ENCODE data around the gene RNU4-1. TPM values are rescaled to one million over a fixed set of nuclear protein-coding genes. Genes with fewer than 3 reads are reported as not detected.

Gene RNU4-1
- total RNA-seq = under 0.01 TPM in 1 of 2 replicates, not detected in the other

GRCh38 chr12:120292661-120293531 is at the start of gene RNU4-1:
Gene RNU4-1 (minus strand): TSS chr12:120293237.

GRCh38 chr12:120327593-120327992 is 34.6 kb upstream of the RNU4-1 start, which contains the start of gene PLA2G1B:
Gene PLA2G1B (minus strand): TSS chr12:120327779. CDS start chr12:120327753, 26 bp downstream.

DNA sequence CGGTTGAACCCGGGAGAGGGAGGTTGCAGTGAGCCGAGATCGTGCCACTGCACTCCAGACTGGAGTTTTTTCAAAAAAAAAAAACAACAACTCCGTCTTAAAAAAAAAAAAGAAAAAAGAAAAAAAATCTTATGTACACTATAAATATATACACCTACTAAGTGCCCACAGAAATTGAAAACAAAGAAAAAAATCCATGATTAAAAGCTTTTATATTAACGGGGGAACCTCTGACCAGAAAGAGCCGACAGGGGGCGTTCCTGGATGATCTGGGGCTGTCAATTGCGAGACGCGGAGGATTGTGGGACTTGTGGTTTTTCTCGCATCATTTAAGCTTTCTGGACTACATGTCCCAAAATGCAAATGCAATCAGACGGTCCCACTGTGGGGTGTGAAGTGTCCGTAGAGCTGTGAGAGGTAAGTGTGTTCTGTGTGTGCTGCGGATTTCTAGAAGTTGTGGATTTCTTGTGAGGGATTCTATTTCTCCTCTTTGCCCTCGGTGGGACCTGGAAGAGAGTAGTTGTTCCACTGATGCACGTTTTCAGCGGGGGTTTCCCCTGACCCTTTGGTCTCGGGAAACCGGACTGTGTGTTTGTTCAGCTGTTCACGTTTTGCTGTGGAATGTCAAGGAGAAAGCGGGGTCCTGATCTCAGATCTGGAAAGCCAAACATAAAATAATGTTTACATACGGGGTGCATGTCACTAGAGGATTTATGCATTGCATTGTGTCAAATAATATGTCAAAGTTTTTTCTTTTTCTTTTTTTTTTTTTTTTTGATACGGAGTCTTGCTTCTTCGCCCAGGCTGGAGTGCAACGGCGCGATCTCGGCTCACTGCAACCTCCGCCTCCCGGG is 9.2 kb upstream of the RNU4-1 start, which contains the start of gene SIRT4:
TSS of gene SIRT4 (plus strand) at position 360 of the 854 bp plus-strand sequence. CDS start 1,241 bp downstream, outside the sequence.

DNA sequence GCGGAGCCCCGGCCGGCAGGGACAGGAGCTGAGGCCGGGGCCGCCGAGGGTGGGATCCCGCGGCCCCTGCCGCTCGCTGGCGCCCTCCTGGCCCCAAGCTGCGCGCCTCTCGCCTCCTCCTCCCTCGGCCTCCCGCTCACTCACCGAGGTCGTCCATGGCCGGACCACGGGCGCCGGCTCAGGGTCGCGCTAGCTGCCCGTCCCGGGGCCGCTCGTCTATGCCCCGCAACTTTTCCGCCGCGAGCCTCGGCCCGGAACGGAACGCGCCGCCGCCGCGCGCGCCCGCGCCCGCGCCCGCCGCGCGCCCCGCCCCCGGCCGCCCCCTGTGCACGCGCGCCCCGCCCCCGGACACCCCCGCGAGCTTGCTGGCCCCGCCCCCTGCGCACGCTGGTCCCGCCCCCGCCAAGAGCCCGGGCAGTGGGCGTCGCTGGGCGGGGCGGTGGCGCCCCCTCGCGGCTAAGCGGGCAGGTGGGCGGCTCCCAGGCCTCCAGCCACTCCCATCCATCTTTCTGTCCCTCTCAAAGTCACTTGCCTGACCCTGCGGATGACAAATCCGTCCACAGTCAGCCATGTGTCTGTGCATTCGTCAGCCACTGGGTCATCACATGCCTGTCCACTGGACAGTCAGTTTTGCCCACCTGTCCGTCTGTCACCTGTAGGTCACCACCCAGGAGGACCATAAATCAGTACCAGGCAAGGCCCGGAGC is 27.4 kb downstream of the RNU4-1 start, which contains the start of gene PXN:
TSS of gene PXN (minus strand) at position 258 of the 707 bp plus-strand sequence. CDS start at position 157, 101 bp downstream.

Other genes starting within 250 kb of the RNU4-1 start
- gene RAB35, start 176.5 kb downstream of the RNU4-1 start, total RNA-seq = 41.1 and 45.3 TPM in 2 replicates
- gene GCN1, start 98.5 kb downstream of the RNU4-1 start, total RNA-seq = 67.8 and 191 TPM in 2 replicates
- gene RPLP0, start 92.1 kb downstream of the RNU4-1 start, total RNA-seq = 2,307 and 3,078 TPM in 2 replicates
- gene PXN, start 27.5 kb downstream of the RNU4-1 start, total RNA-seq = 34.3 and 78.6 TPM in 2 replicates
- under 0.01 TPM in 2 replicates for gene RNU4-2, start 1.3 kb downstream of the RNU4-1 start, total RNA-seq
- gene SIRT4, start 9.1 kb upstream of the RNU4-1 start, total RNA-seq = 1.1 and 1.8 TPM in 2 replicates
- gene PLA2G1B, start 34.5 kb upstream of the RNU4-1 start, total RNA-seq = not detected in 2 replicates
- gene MSI1, start 75.9 kb upstream of the RNU4-1 start, total RNA-seq = not detected in 2 replicates
- gene COX6A1, start 144.9 kb upstream of the RNU4-1 start, total RNA-seq = 418 and 561 TPM in 2 replicates
- 26.1 and 31.0 TPM in 2 replicates for gene TRIAP1, start 153.1 kb upstream of the RNU4-1 start, total RNA-seq
- gene GATC, start 153.2 kb upstream of the RNU4-1 start, total RNA-seq = 14.4 and 25.2 TPM in 2 replicates
- 173 and 175 TPM in 2 replicates for gene SRSF9, start 176.5 kb upstream of the RNU4-1 start, total RNA-seq
- 232 and 373 TPM in 2 replicates for gene DYNLL1, start 202.9 kb upstream of the RNU4-1 start, total RNA-seq
- 23.3 and 28.9 TPM in 2 replicates for gene COQ5, start 235.9 kb upstream of the RNU4-1 start, total RNA-seq
- gene RNF10, start 241.1 kb upstream of the RNU4-1 start, total RNA-seq = 110 and 248 TPM in 2 replicates